ENCODE measurements around the gene FKBP9. TPM values are rescaled to one million over a fixed set of nuclear protein-coding genes. Genes with fewer than 3 reads are reported as not detected.

The FKBP9 gene
- total and polyA plus RNA-seq, 2 experiments from 2014 or later: 88.8 to 109 TPM

DNA sequence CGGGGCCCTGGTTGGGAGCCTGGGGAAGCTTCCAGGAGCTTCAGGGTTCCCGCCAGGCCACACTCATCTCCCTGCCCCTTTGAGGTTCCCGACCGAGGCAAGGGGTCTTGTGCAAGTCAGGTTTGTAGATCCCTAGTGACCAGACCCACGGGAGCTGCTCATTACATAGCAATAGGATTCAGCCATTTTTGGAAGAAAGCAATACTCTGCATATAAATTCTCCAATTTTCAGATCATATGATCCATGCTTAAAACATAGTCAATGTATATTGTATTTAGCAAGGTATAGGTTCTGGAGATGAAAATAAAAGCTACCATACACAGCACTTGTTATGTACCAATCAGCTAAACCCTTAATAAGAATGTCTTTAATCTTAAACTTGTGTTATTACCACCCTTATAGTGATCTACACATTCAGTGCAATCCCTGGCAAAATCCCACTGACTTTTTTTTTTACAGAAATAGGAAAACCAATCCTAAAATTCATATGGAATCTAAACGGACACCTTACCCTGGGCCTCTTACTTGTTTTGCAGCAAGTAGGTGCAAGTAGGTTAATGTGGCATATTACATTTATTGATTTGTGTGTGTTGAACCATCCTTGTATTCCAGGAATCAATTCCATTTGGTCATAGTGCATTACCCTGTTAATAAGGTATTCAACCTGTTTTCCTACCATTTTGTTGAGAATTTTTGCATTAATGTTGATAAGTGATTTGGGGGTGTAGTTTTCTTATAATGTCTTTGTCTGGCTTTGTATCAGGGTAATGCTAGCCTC, 13.8 kb upstream of the FKBP9 start:
- Histone ChIP-seq H3K4me2 (peak overlapping the region; percentile 86), H3K9me3 (ENCODE audit: low read depth) (no peaks in the 10 kb centered on the region), H2AFZ (no peak overlapping the region), H3K27ac (no peak overlapping the region), H3K4me3 (no peak overlapping the region), H3K79me2 (peaks cover 33% of the 10 kb centered on the region), H3K9me2 (replicated peaks; ENCODE audit: insufficient read depth) (no peaks in the 10 kb centered on the region), H3K27me3 (no peaks in the 10 kb centered on the region), H3K36me3 (replicated peaks; ENCODE audit: insufficient read depth, low read depth) (no peaks in the 10 kb centered on the region), H3K4me1 (ENCODE audit: insufficient read depth) (peaks cover 10% of the 10 kb centered on the region), H4K20me1 (ENCODE audit: insufficient read depth, poor library complexity, severe bottlenecking) (peaks cover 8% of the 10 kb centered on the region)
- 17% methylated on average over 6 of the region's 6 CpGs for WGBS (ENCODE audit: low lambda C conversion rate, missing lambda C conversion rate)
- no peak for TF ChIP-seq EZH2 (IDR thresholded peaks at IDR 0.05; ENCODE audit: borderline replicate concordance)
- no peak for TF ChIP-seq EZH2phosphoT487 (IDR thresholded peaks at IDR 0.05; ENCODE audit: low read depth, severe bottlenecking, unreplicated experiment)
- TF ChIP-seq, protein P1, sequence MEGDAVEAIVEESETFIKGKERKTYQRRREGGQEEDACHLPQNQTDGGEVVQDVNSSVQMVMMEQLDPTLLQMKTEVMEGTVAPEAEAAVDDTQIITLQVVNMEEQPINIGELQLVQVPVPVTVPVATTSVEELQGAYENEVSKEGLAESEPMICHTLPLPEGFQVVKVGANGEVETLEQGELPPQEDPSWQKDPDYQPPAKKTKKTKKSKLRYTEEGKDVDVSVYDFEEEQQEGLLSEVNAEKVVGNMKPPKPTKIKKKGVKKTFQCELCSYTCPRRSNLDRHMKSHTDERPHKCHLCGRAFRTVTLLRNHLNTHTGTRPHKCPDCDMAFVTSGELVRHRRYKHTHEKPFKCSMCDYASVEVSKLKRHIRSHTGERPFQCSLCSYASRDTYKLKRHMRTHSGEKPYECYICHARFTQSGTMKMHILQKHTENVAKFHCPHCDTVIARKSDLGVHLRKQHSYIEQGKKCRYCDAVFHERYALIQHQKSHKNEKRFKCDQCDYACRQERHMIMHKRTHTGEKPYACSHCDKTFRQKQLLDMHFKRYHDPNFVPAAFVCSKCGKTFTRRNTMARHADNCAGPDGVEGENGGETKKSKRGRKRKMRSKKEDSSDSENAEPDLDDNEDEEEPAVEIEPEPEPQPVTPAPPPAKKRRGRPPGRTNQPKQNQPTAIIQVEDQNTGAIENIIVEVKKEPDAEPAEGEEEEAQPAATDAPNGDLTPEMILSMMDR (IDR thresholded peaks at IDR 0.05; ENCODE audit: poor library complexity): no peak
- no peak for DNase-seq (ENCODE audit: low spot score)

- Histone ChIP-seq H3K79me2 (no peaks in the 10 kb centered on the region), H3K27ac (no peak overlapping the region), H4K20me1 (ENCODE audit: insufficient read depth, poor library complexity, severe bottlenecking) (no peaks in the 10 kb centered on the region), H3K4me2 (no peak overlapping the region), H3K9me3 (ENCODE audit: low read depth) (no peaks in the 10 kb centered on the region), H3K4me1 (ENCODE audit: insufficient read depth) (no peaks in the 10 kb centered on the region), H3K4me3 (no peak overlapping the region), H2AFZ (no peak overlapping the region), H3K36me3 (replicated peaks; ENCODE audit: insufficient read depth, low read depth) (no peaks in the 10 kb centered on the region), H3K9me2 (replicated peaks; ENCODE audit: insufficient read depth) (no peaks in the 10 kb centered on the region), H3K27me3 (no peaks in the 10 kb centered on the region)
- DNase-seq (ENCODE audit: low spot score): no peak
- TF ChIP-seq, protein P1 (IDR thresholded peaks at IDR 0.05; ENCODE audit: poor library complexity): no peak
- TF ChIP-seq EZH2 (IDR thresholded peaks at IDR 0.05; ENCODE audit: borderline replicate concordance) (no peak), EZH2phosphoT487 (IDR thresholded peaks at IDR 0.05; ENCODE audit: low read depth, severe bottlenecking, unreplicated experiment) (no peak)
- 72% methylated on average over 3 of the region's 3 CpGs for WGBS (ENCODE audit: low lambda C conversion rate, missing lambda C conversion rate)
Observed at GRCh38 chr7:32947420-32947983, 9.7 kb upstream of the FKBP9 start.

DNA sequence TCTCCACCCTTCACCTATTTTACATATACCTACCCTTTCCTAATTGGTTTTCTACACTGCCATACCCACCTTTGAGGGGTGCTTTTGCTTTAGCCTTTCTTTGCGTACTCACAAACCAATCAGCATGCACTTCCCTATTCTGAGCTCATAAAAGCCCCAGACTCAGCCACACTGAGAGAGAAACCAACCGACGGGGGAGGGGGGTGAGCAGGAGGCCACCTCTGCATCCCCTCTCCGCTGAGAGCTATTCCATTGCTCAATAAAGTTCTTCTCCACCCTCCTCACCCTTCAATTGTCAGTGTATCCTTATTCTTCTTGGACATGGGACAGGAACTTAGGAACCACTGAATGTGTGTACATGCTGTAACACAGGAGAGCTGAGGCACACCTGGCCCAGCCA, 9.0 kb upstream of the FKBP9 start:
- Histone ChIP-seq H4K20me1 (ENCODE audit: insufficient read depth, poor library complexity, severe bottlenecking) (no peaks in the 10 kb centered on the region), H3K27me3 (no peaks in the 10 kb centered on the region), H3K4me1 (ENCODE audit: insufficient read depth) (no peaks in the 10 kb centered on the region), H2AFZ (no peak overlapping the region), H3K79me2 (no peaks in the 10 kb centered on the region), H3K9me2 (replicated peaks; ENCODE audit: insufficient read depth) (no peaks in the 10 kb centered on the region), H3K9me3 (ENCODE audit: low read depth) (no peaks in the 10 kb centered on the region), H3K4me2 (no peak overlapping the region), H3K27ac (no peak overlapping the region), H3K4me3 (no peak overlapping the region), H3K36me3 (replicated peaks; ENCODE audit: insufficient read depth, low read depth) (no peaks in the 10 kb centered on the region)
- no peak for DNase-seq (ENCODE audit: low spot score)
- WGBS (ENCODE audit: low lambda C conversion rate, missing lambda C conversion rate): 36% methylated on average over 4 of the region's 4 CpGs
- TF ChIP-seq EZH2phosphoT487 (IDR thresholded peaks at IDR 0.05; ENCODE audit: low read depth, severe bottlenecking, unreplicated experiment) (no peak), EZH2 (IDR thresholded peaks at IDR 0.05; ENCODE audit: borderline replicate concordance) (no peak)
- TF ChIP-seq, protein P1 (IDR thresholded peaks at IDR 0.05; ENCODE audit: poor library complexity): no peak

Data from hepatocyte (in vitro differentiated cells).